ENCODE results near the gene GRK5.

GRCh38 chr10:119409906-119410305 lies 202.5 kb downstream of the GRK5 start:
- TF ChIP-seq EZH2phosphoT487 (IDR thresholded peaks at IDR 0.05; ENCODE audit: borderline replicate concordance) (no peak), CTCF (conservative IDR thresholded peaks at IDR 0.05; ENCODE audit: low read length) (no peak)

Measured in Loucy (cell line).